ENCODE results near the gene GALNT3. TPM values are rescaled to one million over a fixed set of nuclear protein-coding genes. Genes with fewer than 3 reads are reported as not detected.

The GALNT3 gene
- total and polyA plus RNA-seq, 9 of the 15 experiments (the other 6 are each of a cell fraction or from before 2014, with no cell fraction given) = 0.03 to 0.29 (median 0.06) TPM; not detected in 6

DNA sequence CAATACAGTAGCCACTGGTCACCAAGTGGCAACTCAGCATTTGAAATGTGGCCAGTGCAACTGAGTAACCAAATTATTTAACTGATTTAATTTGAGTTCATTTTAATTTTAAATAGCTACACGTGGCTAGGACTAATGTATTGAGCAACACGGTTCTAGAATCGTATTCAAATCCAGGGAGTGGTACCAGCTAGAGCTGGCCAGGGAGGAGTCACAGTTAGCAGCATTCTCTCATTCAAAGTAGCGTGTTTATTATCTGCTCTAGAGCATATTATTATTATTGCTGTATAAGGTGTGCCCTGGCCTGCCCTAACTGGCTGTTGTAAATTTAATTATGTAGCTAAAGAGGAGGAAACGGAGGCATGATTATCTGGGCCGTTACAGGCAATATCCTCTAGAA is 92.9 kb downstream of the GALNT3 start:
- H3K27me3 ChIP-seq (ENCODE audit: control insufficient read depth in 2 of 2, insufficient read depth in 2 of 2, low read length in 2 of 2) = no peaks in the 10 kb centered on the region
- intact Hi-C loops (cut with micrococcal nuclease) = no loop called here
- no peaks in the 10 kb centered on the region for H3K9me3 ChIP-seq (replicated peaks; ENCODE audit: control insufficient read depth, insufficient read depth, low read depth, low read length)
- ATAC-seq (no peak), FAIRE-seq (no peak), DNase-seq (ENCODE audit: extremely low read depth in 1 of 4, low spot score in 3 of 4) (no peak)
- H3K27ac ChIP-seq (ENCODE audit: extremely low read depth, low read depth, low read length) = no peak overlapping the region
- no peaks in the 10 kb centered on the region for H3K9me1 ChIP-seq (ENCODE audit: control insufficient read depth, insufficient read depth, low read length)
- in situ Hi-C loops (cut with MboI) = no loop called here
- BruUV-seq (replicated peaks) = no TSS peak
- no peaks in the 10 kb centered on the region for H4K20me1 ChIP-seq (replicated peaks; ENCODE audit: control insufficient read depth, insufficient read depth, low read length)
- no peaks in the 10 kb centered on the region for H3K79me2 ChIP-seq (ENCODE audit: control insufficient read depth, insufficient read depth, low read length)
- no peak overlapping the region for H2AFZ ChIP-seq (ENCODE audit: low read depth, low read length)
- H3K36me3 ChIP-seq (ENCODE audit: control insufficient read depth, insufficient read depth, low read length) = no peaks in the 10 kb centered on the region
- ChIA-PET CTCF (ENCODE audit: low intra/inter-chr PET ratio) (no interaction called here), POLR2A (no interaction called here)
- WGBS (ENCODE audit: insufficient coverage, low coverage, missing lambda C conversion rate) = 0% methylated on average over 6 of the region's 6 CpGs
- H3K4me2 ChIP-seq (ENCODE audit: insufficient read depth, low read length) = no peak overlapping the region
- TF ChIP-seq ZNF76 (CRISPR knock-in tag; IDR thresholded peaks at IDR 0.05; ENCODE audit: borderline replicate concordance) = no peak
- no peak for TF ChIP-seq BHLHE40 (IDR thresholded peaks at IDR 0.05; ENCODE audit: low read length)
- no peak for TF ChIP-seq ZNF395 (CRISPR knock-in tag; IDR thresholded peaks at IDR 0.05)
- no peak for TF ChIP-seq ZNF175 (CRISPR knock-in tag; IDR thresholded peaks at IDR 0.05; ENCODE audit: low read depth)
- TF ChIP-seq MTA3 (IDR thresholded peaks at IDR 0.05; ENCODE audit: borderline replicate concordance) = no peak
- TF ChIP-seq, protein P1, sequence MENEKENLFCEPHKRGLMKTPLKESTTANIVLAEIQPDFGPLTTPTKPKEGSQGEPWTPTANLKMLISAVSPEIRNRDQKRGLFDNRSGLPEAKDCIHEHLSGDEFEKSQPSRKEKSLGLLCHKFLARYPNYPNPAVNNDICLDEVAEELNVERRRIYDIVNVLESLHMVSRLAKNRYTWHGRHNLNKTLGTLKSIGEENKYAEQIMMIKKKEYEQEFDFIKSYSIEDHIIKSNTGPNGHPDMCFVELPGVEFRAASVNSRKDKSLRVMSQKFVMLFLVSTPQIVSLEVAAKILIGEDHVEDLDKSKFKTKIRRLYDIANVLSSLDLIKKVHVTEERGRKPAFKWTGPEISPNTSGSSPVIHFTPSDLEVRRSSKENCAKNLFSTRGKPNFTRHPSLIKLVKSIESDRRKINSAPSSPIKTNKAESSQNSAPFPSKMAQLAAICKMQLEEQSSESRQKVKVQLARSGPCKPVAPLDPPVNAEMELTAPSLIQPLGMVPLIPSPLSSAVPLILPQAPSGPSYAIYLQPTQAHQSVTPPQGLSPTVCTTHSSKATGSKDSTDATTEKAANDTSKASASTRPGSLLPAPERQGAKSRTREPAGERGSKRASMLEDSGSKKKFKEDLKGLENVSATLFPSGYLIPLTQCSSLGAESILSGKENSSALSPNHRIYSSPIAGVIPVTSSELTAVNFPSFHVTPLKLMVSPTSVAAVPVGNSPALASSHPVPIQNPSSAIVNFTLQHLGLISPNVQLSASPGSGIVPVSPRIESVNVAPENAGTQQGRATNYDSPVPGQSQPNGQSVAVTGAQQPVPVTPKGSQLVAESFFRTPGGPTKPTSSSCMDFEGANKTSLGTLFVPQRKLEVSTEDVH (IDR thresholded peaks at IDR 0.05; ENCODE audit: low read depth, partially characterized antibody) = no peak
- no peak for TF ChIP-seq ZNF766 (CRISPR knock-in tag; conservative IDR thresholded peaks at IDR 0.05)
- no peak for TF ChIP-seq CBFA2T2 (conservative IDR thresholded peaks at IDR 0.05)
- H3K4me1 ChIP-seq (replicated peaks in 1 of 2; ENCODE audit: control insufficient read depth in 2 of 2, insufficient read depth in 2 of 2, low read length in 2 of 2) = no peaks in the 10 kb centered on the region
- no peak overlapping the region for H3K9ac ChIP-seq (ENCODE audit: insufficient read depth in 1 of 2, low read depth in 2 of 2, low read length in 2 of 2)
- no peak overlapping the region for H3K4me3 ChIP-seq
